SK-N-SH (cell line): ENCODE data around the gene CDH13.

ENCODE experiments used
- EP300 ChIP-seq, 2 experiments: IDR thresholded peaks; 2 replicates each; pipeline versions ENCODE4 v1.4.0 to v1.6.1; 2012; ENCODE audit warnings: borderline replicate concordance in 1 of 2, low read depth in 1 of 2, low read length in 1 of 2
- TF ChIP-seq, protein P1 (sequence below): fragments of 200-600 bp; sonication (generic); IDR thresholded peaks from 2 replicates; pipeline ENCODE4 v1.6.1; 2017; ENCODE audit warnings: antibody characterized with exemption, mild to moderate bottlenecking, moderate library complexity

DNA sequence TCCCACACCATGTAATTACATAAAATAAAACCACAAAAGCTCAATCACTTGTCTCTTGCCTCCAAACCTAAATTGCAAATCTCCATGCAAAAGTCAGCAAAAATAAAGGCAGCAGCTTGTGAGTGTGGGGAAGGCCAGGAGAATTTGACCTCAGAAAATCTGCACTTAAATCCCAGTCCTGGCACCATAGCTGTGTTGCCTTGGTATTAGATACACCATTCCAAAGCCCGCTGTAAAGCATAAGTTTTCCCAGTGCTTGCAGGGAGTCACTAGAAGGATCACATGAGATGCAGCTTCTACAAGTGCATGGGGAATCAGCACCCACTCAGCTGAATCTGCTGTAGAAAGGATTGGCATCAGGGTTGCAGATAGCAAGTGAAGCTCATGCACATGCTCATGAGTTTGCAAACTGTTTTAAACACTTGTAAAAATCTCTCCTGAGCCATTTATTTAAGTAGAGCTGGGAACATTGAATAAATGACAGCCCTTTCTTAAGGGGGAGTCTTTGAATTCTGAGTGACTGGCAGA is 686.0 kb downstream of the CDH13 start:
- TF ChIP-seq EP300 (IDR thresholded peaks at IDR 0.05; ENCODE audit: borderline replicate concordance in 1 of 2, low read depth in 1 of 2, low read length in 1 of 2), result no peak
- TF ChIP-seq, protein P1, sequence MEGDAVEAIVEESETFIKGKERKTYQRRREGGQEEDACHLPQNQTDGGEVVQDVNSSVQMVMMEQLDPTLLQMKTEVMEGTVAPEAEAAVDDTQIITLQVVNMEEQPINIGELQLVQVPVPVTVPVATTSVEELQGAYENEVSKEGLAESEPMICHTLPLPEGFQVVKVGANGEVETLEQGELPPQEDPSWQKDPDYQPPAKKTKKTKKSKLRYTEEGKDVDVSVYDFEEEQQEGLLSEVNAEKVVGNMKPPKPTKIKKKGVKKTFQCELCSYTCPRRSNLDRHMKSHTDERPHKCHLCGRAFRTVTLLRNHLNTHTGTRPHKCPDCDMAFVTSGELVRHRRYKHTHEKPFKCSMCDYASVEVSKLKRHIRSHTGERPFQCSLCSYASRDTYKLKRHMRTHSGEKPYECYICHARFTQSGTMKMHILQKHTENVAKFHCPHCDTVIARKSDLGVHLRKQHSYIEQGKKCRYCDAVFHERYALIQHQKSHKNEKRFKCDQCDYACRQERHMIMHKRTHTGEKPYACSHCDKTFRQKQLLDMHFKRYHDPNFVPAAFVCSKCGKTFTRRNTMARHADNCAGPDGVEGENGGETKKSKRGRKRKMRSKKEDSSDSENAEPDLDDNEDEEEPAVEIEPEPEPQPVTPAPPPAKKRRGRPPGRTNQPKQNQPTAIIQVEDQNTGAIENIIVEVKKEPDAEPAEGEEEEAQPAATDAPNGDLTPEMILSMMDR, result no peak
